GM21723 (cell line): ENCODE results near the gene EMC9.
A peak's percentile ranks its signal among the peaks of the same experiment; 100 is the strongest.

Experiments used
- ATAC-seq: cut with Tn5 transposase; IDR thresholded peaks from one replicate; pipeline ENCODE4 v1.9.1; 2021; ENCODE audit warnings: mild to moderate bottlenecking, moderate library complexity; ENCODE audit not compliant: unreplicated experiment

EMC9 gene

DNA sequence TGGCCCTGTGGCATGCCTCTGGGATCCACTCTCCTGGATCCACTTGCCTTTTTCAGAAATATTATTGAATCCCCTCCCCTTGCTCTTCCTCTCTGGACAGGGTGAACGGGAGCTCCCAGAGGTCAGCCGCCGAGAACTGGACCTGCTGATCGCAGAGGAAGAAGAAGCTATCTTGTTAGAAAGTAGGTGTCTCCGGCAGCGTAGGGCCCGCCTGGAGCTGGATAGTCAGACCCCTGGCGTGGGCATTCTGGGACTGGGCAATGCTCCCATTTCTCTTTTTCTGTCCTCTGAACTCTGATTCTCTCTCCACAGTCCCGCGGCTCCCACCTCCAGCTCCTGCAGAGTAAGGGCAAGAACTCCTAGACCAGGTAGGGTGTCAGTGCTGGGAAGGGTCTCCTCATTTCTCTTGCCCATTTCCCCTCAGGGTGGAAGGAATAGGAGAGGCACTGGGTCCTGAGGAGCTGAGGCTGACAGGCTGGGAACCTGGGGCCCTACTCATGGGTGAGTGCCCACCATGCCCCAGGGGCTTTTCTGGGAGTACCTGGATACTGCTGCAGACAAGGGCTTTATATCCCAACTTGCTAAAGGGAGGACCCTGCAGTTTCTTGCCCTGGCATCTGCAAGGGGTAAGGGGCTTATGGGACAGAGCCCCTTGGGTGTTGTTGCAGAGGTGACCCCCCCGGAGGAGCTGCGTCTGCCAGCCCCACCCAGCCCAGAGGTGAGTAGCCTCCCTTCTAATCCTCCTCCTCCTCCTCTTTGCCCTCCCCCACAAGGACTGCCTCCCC lies 35.8 kb upstream of the EMC9 start:
- ATAC-seq: no peak

DNA sequence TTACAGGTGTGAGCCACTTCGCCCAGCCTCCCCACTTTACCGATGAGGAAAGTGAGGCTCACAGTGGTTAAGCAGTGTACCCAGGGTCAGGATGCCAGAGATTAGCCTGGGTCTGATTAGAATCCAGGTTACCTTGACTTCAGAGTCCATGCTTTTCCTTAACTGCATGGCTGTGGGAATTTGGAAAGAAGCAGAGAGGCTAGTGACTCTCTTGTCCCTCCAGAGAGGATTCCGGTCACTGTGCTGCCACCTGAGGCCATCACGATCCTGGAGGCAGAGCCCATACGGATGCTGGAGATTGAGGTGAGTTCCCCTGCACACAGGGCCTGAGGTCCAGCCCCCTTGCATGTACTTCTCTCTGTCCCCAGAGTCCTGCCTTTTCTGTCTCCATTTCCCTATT lies 35.2 kb upstream of the EMC9 start:
- no peak for ATAC-seq

DNA sequence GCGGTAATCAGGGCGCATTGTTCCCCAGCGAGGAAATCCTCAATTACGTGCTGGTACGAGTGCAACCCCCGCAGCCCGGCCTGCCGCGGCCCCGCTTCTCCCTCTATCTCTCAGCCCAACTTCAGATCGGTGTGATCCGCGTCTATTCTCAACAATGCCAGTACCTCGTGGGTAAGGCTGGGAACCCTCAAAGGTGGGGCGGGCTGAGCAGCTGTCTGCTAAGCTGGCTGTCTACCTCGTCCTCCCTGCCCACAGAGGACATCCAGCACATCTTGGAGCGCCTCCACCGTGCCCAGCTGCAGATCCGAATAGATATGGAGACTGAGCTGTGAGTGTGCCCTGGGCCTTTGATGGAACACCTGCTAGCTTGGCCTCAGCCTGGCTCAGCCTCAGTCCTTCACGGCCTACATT lies 31.5 kb upstream of the EMC9 start:
- ATAC-seq: no peak

DNA sequence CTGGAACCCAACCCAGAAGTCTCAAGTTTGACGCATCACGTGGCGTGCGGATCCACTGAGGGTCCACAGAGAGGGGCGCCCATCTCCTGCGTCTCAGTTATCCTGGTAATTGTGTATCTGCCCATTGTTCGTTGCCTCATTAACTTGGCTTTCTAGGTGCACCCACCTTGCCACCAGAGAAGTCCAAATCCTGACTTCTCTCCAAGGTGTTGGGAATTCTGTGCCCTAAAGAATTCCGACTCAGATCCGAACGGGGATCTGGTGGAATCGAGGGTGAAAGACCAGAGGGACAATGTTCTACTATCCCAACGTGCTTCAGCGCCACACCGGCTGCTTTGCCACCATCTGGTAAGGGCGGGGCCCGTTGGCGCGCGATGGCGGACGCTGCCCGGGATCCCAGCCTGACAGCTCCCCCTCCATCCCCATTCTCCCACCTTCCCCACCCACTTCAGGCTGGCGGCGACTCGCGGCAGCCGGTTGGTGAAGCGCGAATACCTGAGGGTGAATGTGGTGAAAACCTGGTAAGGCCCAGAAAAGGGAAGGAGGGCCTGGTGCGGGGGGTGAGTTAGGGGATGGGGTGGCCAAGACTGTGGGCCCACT lies 31.0 kb upstream of the EMC9 start:
- no peak for ATAC-seq

DNA sequence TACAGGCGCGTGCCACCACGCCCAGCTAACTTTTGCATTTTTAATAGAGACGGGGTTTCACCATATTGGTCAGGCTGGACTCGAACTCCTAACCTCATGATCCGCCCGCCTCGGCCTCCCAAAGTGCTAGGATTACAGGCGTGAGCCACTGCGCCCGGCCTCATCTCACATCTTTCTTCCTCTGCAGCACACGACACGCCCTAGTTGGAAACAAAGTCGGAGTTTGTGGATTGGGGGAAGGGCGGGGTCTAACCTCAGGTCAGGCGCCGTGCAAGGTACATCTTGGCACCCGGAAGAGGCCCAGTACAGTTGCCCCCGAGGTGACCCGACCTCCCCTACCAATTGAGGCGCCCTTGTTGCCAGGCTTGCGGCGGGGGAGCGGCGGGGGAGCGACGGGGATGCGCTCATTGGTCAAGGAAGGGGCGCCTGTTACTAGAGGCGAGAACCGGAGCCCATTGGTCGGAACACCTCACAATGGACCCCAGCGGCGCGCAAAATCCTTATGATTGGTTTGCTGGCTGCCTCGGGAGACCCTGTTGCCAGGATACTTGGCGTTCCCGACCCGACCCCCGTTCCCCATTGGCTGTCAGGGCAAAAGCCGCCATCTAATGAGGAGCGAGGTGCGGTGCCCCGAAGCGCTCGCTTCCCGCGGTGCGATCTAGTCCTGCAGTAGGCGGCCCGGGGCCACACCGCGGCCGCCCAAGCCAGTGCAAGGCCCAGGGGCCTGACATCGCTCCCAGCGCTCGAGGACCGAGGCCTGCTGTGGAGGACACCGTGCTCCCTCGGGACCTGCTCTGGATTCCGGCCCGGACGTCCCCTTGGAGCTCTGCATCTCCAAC lies 30.2 kb upstream of the EMC9 start, which contains the start of gene REC8:
Gene REC8, plus strand, starts transcription at position 659 of the 839 bp plus-strand sequence. CDS start 473 bp downstream, outside the sequence.
- peak; percentile 83 for ATAC-seq

DNA sequence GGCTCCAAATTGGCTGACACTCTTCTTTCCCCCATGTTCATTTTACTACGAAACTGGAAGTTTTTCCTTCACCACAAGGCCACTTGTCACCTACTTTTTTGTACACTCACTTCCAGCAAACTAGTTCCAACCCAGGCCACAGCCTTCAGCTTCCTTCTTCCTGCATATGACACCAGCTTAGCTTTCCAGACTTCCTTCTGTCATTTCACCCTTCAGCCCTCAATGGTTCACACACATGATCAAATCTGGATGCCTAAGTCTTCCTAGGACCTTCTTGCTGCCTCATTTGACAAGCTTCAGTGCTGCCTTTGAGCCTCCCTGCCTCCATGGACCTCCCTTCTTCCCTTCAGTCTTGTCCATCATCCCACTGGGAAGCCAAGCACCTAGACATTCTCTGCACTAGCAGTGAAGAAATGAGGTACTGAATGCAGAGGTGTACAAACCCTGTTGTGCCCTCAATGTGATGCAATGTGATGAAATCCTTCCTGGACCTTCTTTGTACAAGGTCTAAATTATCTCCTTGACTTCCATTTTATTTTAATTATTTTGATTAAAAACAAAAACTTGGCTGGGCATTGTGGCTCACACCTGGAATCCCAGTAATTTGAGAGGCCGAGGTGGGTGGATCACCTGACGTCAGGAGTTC lies 26.2 kb upstream of the EMC9 start:
- ATAC-seq: no peak

DNA sequence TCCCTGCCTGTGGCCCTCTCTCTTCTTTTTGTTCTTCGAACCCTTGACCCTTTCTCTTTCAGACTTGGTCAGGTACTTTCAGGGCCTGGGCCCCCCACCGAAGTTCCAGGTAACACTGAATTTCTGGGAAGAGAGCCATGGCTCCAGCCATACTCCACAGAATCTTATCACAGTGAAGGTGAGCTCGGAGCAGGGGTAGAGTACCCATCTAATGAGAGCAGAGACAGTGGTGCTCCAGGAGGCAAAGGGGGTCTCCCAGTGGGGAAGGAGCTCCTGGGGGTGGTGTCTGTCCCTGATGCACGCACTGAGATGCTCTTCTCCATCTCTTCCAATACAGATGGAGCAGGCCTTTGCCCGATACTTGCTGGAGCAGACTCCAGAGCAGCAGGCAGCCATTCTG lies 24.4 kb upstream of the EMC9 start:
- no peak for ATAC-seq

DNA sequence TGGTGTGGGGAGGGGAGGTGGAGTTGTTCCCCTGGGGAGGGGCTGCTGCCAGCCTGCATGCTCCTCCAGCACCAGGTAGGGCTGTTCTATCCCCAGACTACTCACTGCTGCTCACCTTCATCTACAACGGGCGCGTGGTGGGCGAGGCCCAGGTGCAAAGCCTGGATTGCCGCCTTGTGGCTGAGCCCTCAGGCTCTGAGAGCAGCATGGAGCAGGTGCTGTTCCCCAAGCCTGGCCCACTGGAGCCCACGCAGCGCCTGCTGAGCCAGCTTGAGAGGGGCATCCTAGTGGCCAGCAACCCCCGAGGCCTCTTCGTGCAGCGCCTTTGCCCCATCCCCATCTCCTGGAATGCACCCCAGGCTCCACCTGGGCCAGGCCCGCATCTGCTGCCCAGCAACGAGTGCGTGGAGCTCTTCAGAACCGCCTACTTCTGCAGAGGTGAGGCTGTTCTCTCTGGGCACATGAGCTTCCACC lies 23.2 kb upstream of the EMC9 start:
- no peak for ATAC-seq

DNA sequence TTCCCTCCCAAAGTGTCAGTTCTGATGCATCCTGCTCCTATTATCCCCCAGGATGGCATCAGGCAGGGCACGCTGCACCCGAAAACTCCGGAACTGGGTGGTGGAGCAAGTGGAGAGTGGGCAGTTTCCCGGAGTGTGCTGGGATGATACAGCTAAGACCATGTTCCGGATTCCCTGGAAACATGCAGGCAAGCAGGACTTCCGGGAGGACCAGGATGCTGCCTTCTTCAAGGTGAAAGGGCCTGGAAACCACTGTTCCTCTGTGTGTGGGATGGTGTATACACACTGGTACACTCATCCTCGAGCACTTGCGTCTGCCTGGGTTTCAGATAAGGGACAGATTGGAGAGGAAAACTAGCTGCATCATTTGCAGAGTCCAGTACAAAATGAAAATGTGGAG lies 20.7 kb upstream of the EMC9 start:
- ATAC-seq: no peak

DNA sequence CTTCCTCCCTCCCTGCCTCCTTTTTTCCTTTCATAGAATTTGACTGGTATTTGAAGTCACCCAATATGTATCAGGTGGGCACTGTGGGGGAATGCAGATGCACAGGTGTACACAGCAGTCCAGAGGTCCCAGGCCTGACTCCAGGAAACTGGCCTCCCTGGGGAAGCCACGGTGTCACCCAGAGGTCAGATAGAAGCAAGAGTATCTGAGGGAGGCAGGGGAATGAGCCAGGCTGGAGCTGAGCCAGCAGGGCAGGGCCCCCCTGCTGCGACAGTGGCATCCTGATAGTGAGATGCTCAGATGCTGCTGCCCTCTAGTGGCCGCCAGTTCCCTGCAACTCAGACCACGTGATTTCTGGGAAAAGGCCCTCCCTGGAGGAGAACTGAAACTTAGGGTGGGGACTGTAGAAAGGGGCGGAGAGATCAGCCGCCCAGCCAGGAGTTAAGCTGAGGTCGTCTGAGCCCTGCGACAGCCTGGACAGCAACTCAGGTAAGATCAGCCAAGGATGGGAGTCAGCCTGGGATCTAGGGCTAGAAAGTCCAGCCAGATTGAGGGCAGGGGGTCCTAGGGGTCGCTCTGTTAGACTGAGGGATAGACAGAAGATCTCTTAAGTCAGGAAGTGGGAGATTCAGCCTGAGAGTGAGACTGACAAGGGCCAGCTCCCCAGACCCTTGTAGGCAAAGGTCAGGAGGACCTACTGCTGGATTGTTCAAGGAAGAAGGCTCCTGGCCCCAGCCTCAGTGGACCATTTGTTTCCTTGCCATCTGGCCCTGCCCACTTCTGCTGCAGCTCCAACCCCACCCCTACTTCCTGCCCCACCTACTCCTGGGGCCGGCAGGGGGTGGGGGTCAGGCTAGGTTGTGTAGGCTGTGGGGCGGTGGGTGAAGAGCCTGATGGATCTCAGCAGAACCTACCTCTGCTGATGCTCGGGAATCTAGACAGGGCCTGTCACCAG lies 19.7 kb upstream of the EMC9 start, which contains the start of gene IRF9:
Gene IRF9, plus strand, starts transcription at position 416 of the 955 bp plus-strand sequence. CDS start 880 bp downstream, outside the sequence.
- ATAC-seq: peak; percentile 85

DNA sequence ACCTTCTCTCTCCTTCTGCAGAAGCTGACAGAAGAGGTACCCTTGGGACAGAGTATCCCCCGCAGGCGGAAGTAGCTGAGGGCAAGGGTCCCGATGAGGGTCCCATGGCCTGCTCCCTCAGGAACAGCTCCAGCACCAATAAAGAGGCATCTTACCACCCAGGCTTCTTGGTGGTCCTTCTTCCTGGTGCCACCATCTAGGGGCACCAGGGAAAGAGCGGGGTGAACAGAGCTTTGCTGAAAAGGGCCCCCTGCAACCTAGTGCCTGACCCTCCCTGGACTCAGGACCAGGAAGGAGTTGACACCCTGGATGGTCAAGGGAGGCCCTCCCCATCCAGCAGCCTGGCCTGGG lies 19.1 kb upstream of the EMC9 start:
- peak; percentile 2 for ATAC-seq

DNA sequence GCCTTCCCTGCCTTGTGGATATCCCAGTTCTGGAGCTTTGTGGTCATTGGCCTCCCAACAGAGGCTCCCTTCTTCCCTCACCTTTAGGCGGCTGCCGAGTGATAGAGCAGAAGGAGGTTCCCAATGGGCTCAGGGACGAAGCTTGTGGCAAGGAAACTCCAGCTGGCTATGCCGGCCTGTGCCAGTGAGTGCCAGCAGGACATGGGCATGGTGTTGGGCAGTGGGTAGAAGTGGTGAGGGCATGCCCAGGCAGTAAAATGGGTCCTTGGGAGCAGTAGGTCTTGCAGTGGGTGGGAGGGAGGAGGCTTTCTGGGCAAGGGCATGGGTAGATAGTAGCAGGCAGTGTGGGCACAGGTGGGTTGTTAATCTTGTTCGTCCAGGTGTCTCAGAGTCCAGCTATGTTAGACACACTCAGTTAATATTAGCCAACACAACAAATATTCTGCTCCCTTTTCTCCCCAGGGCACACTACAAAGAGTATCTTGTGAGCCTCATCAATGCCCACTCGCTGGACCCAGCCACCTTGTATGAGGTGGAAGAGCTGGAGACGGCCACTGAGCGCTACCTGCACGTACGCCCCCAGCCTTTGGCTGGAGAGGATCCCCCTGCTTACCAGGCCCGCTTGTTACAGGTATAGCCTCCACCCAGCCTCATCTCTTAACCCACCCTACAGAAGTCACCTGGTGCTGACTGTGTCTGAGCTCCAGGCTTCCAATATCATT lies 18.5 kb upstream of the EMC9 start:
- ATAC-seq: no peak

DNA sequence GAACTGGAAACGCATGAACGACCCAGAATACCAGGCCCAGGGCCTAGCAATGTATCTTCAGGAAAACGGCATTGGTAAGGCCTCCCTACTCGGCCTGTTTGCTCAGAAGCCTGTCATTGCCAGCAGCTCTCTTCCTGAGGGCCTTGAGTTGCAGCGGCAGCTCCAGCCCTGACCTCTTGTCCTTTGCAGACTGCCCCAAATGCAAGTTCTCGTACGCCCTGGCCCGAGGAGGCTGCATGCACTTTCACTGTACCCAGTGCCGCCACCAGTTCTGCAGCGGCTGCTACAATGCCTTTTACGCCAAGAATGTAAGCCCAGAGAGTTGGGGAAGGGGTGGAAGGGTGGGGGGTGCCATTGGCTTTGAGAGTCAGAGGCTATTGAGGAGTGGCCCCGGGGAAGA lies 15.9 kb upstream of the EMC9 start:
- ATAC-seq: no peak

DNA sequence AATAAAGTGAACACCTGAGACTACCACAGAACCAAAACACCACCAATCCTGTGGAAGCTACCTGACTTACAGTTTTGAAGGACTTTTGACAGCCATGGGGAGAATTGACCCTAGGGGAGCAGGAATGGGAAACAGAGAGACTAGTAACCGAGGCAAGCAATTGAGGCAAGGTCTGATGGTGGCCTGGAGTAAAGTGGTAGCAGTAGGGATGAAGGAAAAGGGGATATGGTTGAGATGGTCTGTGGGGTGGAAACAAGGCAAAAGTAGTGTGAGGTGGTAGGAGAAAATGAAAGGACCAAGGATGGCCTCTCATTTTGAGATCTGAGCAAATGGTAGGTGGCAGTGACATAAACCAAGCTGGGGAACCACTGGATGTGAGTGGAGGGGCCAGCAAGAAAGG lies 15.4 kb upstream of the EMC9 start:
- no peak for ATAC-seq

DNA sequence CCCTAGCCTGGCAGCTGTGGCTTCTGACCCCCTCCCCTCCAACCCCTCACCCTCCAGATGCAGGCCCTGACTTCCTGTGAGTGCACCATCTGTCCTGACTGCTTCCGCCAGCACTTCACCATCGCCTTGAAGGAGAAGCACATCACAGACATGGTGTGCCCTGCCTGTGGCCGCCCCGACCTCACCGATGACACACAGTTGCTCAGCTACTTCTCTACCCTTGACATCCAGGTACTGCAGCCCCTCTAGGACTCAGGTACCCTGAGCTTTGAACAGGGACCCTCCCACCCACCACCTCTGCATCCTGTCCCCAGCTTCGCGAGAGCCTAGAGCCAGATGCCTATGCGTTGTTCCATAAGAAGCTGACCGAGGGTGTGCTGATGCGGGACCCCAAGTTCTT lies 13.7 kb upstream of the EMC9 start:
- no peak for ATAC-seq

DNA sequence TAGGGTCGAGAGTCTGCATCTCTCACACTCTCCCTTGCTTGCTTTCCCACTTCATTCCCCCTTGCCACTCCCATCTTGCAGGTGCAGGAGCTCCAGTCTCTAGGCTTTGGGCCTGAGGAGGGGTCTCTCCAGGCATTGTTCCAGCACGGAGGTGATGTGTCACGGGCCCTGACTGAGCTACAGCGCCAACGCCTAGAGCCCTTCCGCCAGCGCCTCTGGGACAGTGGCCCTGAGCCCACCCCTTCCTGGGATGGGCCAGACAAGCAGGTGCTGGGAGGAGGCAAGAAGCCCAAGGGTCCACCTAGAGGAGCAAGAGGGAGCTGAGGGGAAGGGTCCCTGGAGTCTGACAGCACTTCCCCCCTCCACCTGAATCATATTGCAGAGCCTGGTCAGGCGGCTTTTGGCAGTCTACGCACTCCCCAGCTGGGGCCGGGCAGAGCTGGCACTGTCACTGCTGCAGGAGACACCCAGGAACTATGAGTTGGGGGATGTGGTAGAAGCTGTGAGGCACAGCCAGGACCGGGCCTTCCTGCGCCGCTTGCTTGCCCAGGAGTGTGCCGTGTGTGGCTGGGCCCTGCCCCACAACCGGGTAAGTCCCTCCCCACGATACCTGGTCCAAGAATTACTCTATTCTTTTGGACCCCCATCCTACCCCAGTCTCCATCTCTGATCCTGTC lies 10.2 kb upstream of the EMC9 start:
- ATAC-seq: no peak

DNA sequence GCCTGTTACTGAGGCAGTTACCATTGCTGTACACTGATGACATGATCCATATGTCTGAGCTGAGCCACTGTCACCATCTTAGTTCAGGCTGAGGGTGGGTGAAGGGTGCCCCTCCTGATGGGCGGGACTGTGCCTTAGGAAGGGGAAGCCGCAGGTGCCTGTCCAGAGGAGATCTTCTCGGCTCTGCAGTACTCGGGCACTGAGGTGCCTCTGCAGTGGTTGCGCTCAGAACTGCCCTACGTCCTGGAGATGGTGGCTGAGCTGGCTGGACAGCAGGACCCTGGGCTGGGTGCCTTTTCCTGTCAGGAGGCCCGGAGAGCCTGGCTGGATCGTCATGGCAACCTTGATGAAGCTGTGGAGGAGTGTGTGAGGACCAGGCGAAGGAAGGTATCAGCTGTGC lies 9.6 kb upstream of the EMC9 start:
- ATAC-seq: no peak

DNA sequence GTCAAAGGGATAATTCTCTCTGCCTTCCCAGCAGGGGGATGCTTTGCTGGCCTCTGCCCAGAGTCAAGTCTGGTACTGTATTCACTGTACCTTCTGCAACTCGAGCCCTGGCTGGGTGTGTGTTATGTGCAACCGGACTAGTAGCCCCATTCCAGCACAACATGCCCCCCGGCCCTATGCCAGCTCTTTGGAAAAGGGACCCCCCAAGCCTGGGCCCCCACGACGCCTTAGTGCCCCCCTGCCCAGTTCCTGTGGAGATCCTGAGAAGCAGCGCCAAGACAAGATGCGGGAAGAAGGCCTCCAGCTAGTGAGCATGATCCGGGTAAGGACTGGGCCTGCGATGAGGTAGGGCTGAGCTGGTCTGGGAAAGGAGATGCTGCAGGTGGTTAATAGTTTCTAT lies 9.2 kb upstream of the EMC9 start:
- no peak for ATAC-seq

DNA sequence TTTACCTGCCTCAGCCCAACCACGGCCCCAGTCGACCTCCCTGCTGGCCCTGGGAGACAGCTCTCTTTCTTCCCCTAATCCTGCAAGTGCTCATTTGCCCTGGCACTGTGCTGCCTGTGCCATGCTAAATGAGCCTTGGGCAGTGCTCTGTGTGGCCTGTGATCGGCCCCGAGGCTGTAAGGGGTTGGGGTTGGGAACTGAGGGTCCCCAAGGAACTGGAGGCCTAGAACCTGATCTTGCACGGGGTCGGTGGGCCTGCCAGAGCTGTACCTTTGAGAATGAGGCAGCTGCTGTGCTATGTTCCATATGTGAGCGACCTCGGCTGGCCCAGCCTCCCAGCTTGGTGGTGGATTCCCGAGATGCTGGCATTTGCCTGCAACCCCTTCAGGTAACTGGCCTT lies 8.7 kb upstream of the EMC9 start:
- ATAC-seq: no peak
